T-helper 1 cell treated with Interleukin-12 subunit alpha and Interleukin-12 subunit beta and Interleukin-4 antibody, amounts not matched to agents 30 ng/mL and 1 ng/mL, for 36 hours (primary cell): ENCODE results near the gene FAM89A. TPM values are rescaled to one million over a fixed set of nuclear protein-coding genes. Genes with fewer than 3 reads are reported as not detected.
"Not testable (repeated sequence)": the region's sequence is repeated elsewhere in the genome, so short reads cannot be mapped to it uniquely, and the experiment has no call there.

Experiments
- intact Hi-C: fragments of 100-400 bp; cut with micrococcal nuclease; formaldehyde crosslinking; loops from one replicate; pipeline ENCODE4 v1.15.1; 2024
- total RNA-seq: library from RNA; stranded (reverse); gene quantifications from 2 replicates; pipeline ENCODE4 v1.2.3, GENCODE V29; 2022

FAM89A gene
- total RNA-seq, 1 donor from 2014 or later = 12.2 TPM

GRCh38 chr1:231000201-231000600 lies 39.9 kb downstream of the FAM89A start:
- intact Hi-C loops = no loop called here

GRCh38 chr1:230994860-230995259 lies 45.2 kb downstream of the FAM89A start:
- intact Hi-C loops = no loop called here

GRCh38 chr1:230992100-230992774 lies 47.8 kb downstream of the FAM89A start:
- intact Hi-C loops = no loop called here

GRCh38 chr1:230987448-230987847 lies 52.6 kb downstream of the FAM89A start:
- intact Hi-C loops = no loop called here

- intact Hi-C loops = no loop called here
Measured at GRCh38 chr1:230986976-230987375, 53.1 kb downstream of the FAM89A start.

- intact Hi-C loops = no loop called here
Measured at GRCh38 chr1:230985711-230986110, 54.3 kb downstream of the FAM89A start.

GRCh38 chr1:230984622-230985515 lies 55.2 kb downstream of the FAM89A start:
- intact Hi-C loops = not testable (repeated sequence)

- intact Hi-C loops = no loop called here
Measured at GRCh38 chr1:230983811-230984210, 56.2 kb downstream of the FAM89A start.

GRCh38 chr1:230982696-230983095 lies 57.4 kb downstream of the FAM89A start:
- intact Hi-C loops = no loop called here

GRCh38 chr1:230979952-230980351 lies 60.1 kb downstream of the FAM89A start:
- intact Hi-C loops = loop anchor here (1.0 to 5.0 kb wide), 17 partner anchors 49 to 1972 kb away; partner anchors contain the start of genes ABCB10, C1orf198, CCSAP and COG2

GRCh38 chr1:230979389-230979716 lies 60.7 kb downstream of the FAM89A start:
- intact Hi-C loops = loop anchor here (1.0 to 5.0 kb wide), 17 partner anchors 49 to 1973 kb away; partner anchors contain the start of genes ABCB10, C1orf198, CCSAP and COG2

GRCh38 chr1:230978491-230979388 lies 61.3 kb downstream of the FAM89A start, which contains the start of the genes ARV1 and TTC13:
Gene ARV1 (plus strand): TSS chr1:230979094. CDS start chr1:230979106, 12 bp downstream.
Gene TTC13 (minus strand): TSS chr1:230978861. CDS start chr1:230978830, 31 bp downstream.
- intact Hi-C loops = loop anchor here (1.0 to 5.0 kb wide), 20 partner anchors 48 to 1974 kb away; partner anchors contain the start of genes ABCB10, C1orf198, CCSAP and COG2

- intact Hi-C loops = loop anchor here (1.0 to 5.0 kb wide), 13 partner anchors 9 to 1974 kb away; partner anchors contain the start of genes CCSAP, EGLN1, GALNT2 and NTPCR
Measured at GRCh38 chr1:230977761-230978490, 62.1 kb downstream of the FAM89A start.

GRCh38 chr1:230976825-230977747 lies 63.0 kb downstream of the FAM89A start:
- intact Hi-C loops = loop anchor here (1.0 to 5.0 kb wide), 8 partner anchors 8 to 1975 kb away; partner anchors contain the start of genes CCSAP, GALNT2, NTPCR and NUP133

GRCh38 chr1:230976360-230976759 lies 63.7 kb downstream of the FAM89A start:
- intact Hi-C loops = loop anchor here (5.0 kb wide), 7 partner anchors 224 to 1976 kb away; partner anchors contain the start of genes CCSAP, GALNT2, NTPCR and NUP133

- intact Hi-C loops = loop anchor here (5.0 kb wide), 7 partner anchors 223 to 1977 kb away; partner anchors contain the start of genes CCSAP, GALNT2, NTPCR and NUP133
Measured at GRCh38 chr1:230975636-230976035, 64.4 kb downstream of the FAM89A start.

GRCh38 chr1:230972855-230973271 lies 67.2 kb downstream of the FAM89A start:
- intact Hi-C loops = loop anchor here (1.0 to 2.0 kb wide), 2 partner anchors 268 to 640 kb away; partner anchors contain the start of gene GNPAT

GRCh38 chr1:230971771-230972170 lies 68.3 kb downstream of the FAM89A start:
- intact Hi-C loops = loop anchor here (2.0 kb wide), 1 partner anchor 641 kb away; no protein-coding TSS in a partner anchor
